Osteocyte (in vitro differentiated cells): ENCODE measurements around the gene DMXL1. TPM values are rescaled to one million over a fixed set of nuclear protein-coding genes. Genes with fewer than 3 reads are reported as not detected.

Source experiments
- DNase-seq: peaks from one replicate; pipeline ENCODE4 v3.0.0; 2021; ENCODE audit warnings: mixed read lengths; ENCODE audit not compliant: unreplicated experiment; ENCODE audit errors: extremely low spot score
- H3K27ac Mint-ChIP-seq: one replicate; pipeline ENCODE4 v1.8.0; 2021; ENCODE audit warnings: mild to moderate bottlenecking, mixed read lengths; ENCODE audit not compliant: unreplicated experiment
- H3K27me3 Mint-ChIP-seq: one replicate; pipeline ENCODE4 v1.8.0; 2021; ENCODE audit warnings: mixed read lengths; ENCODE audit not compliant: unreplicated experiment
- H3K36me3 Mint-ChIP-seq: one replicate; pipeline ENCODE4 v1.8.0; 2021; ENCODE audit warnings: mixed read lengths; ENCODE audit not compliant: unreplicated experiment
- H3K4me1 Mint-ChIP-seq: one replicate; pipeline ENCODE4 v1.8.0; 2021; ENCODE audit warnings: mixed read lengths; ENCODE audit not compliant: unreplicated experiment
- H3K4me3 Mint-ChIP-seq: one replicate; pipeline ENCODE4 v1.8.0; 2021; ENCODE audit warnings: mild to moderate bottlenecking, moderate library complexity, mixed read lengths; ENCODE audit not compliant: unreplicated experiment
- H3K9me3 Mint-ChIP-seq: one replicate; pipeline ENCODE4 v1.8.0; 2021; ENCODE audit warnings: mixed read lengths; ENCODE audit not compliant: unreplicated experiment
- long read RNA-seq: library from polyadenylated mRNA; unstranded; transcript quantifications from one replicate; pipeline ENCODE4 v2.0.0, GENCODE V29; 2021
- total RNA-seq: library from RNA; stranded (reverse); gene quantifications from 2 replicates; pipeline ENCODE4 v1.2.1, GENCODE V29; 2021
- TF ChIP-seq, protein P1 (sequence below): fragments of 200-600 bp; sonication (generic); IDR thresholded peaks from 2 replicates; pipeline ENCODE4 v1.5.0; 2021; ENCODE audit warnings: antibody characterized with exemption, mild to moderate bottlenecking, moderate library complexity

DMXL1 gene, protein sequence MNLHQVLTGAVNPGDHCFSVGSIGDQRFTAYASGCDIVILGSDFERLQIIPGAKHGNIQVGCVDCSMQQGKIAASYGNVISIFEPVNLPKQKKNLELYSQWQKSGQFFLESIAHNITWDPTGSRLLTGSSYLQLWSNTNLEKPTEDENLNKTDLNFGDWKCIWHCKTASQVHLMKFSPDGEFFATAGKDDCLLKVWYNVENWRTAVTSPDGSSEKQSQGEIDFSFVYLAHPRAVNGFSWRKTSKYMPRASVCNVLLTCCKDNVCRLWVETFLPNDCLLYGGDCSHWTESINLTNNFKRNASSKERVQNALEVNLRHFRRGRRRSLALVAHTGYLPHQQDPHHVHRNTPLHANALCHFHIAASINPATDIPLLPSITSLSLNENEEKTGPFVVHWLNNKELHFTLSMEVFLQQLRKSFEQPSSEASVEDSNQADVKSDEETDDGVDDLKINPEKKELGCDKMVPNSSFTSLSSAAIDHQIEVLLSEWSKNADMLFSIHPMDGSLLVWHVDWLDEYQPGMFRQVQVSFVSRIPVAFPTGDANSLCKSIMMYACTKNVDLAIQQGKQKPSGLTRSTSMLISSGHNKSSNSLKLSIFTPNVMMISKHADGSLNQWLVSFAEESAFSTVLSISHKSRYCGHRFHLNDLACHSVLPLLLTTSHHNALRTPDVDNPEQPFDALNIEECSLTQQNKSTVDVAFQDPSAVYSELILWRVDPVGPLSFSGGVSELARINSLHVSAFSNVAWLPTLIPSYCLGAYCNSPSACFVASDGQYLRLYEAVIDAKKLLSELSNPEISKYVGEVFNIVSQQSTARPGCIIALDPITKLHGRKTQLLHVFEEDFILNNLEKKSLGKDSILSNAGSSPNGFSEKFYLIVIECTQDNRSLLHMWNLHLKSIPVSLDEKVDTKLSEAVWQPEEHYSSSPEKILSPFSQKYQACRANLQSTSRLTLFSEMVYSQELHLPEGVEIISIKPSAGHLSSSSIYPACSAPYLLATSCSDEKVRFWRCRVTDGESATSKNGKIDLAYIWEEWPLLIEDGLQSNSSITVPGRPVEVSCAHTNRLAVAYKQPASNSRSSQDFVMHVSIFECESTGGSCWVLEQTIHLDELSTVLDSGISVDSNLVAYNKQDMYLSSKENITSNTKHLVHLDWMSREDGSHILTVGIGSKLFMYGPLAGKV (N-terminal part only)
- total RNA-seq: 37.3 and 38.2 TPM in 2 replicates
- long read RNA-seq, partial matches to known transcripts: 18 of 21 reads
- long read RNA-seq, other reads (novel, unspliced or antisense): 3 of 21 reads

GRCh38 chr5:119070828-119071560 lies at the start of gene DMXL1:
Gene DMXL1, plus strand, starts transcription at chr5:119071087. Its CDS starts 483 bp downstream, at chr5:119071570.
- H3K4me1 Mint-ChIP-seq: peaks cover 32% of the 10 kb centered on the region
- no peaks in the 10 kb centered on the region for H3K27me3 Mint-ChIP-seq
- TF ChIP-seq, protein P1, sequence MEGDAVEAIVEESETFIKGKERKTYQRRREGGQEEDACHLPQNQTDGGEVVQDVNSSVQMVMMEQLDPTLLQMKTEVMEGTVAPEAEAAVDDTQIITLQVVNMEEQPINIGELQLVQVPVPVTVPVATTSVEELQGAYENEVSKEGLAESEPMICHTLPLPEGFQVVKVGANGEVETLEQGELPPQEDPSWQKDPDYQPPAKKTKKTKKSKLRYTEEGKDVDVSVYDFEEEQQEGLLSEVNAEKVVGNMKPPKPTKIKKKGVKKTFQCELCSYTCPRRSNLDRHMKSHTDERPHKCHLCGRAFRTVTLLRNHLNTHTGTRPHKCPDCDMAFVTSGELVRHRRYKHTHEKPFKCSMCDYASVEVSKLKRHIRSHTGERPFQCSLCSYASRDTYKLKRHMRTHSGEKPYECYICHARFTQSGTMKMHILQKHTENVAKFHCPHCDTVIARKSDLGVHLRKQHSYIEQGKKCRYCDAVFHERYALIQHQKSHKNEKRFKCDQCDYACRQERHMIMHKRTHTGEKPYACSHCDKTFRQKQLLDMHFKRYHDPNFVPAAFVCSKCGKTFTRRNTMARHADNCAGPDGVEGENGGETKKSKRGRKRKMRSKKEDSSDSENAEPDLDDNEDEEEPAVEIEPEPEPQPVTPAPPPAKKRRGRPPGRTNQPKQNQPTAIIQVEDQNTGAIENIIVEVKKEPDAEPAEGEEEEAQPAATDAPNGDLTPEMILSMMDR: no peak
- peak within 1 kb of the TSS; percentile 85 for H3K4me3 Mint-ChIP-seq
- peak; percentile 99 for DNase-seq
- peak within 1 kb of the TSS; percentile 92 for H3K27ac Mint-ChIP-seq
- H3K36me3 Mint-ChIP-seq: peaks cover 2% of the 10 kb centered on the region
- no peaks in the 10 kb centered on the region for H3K9me3 Mint-ChIP-seq

- Mint-ChIP-seq H3K27ac (no peak overlapping the region), H3K4me3 (no peak overlapping the region), H3K4me1 (peaks cover 3% of the 10 kb centered on the region), H3K36me3 (no peaks in the 10 kb centered on the region), H3K27me3 (no peaks in the 10 kb centered on the region), H3K9me3 (peaks cover 4% of the 10 kb centered on the region)
- TF ChIP-seq, protein P1: no peak
- no peak for DNase-seq
These were observed 49.6 kb upstream of the DMXL1 start for GRCh38 chr5:119021149-119021732.

DNA sequence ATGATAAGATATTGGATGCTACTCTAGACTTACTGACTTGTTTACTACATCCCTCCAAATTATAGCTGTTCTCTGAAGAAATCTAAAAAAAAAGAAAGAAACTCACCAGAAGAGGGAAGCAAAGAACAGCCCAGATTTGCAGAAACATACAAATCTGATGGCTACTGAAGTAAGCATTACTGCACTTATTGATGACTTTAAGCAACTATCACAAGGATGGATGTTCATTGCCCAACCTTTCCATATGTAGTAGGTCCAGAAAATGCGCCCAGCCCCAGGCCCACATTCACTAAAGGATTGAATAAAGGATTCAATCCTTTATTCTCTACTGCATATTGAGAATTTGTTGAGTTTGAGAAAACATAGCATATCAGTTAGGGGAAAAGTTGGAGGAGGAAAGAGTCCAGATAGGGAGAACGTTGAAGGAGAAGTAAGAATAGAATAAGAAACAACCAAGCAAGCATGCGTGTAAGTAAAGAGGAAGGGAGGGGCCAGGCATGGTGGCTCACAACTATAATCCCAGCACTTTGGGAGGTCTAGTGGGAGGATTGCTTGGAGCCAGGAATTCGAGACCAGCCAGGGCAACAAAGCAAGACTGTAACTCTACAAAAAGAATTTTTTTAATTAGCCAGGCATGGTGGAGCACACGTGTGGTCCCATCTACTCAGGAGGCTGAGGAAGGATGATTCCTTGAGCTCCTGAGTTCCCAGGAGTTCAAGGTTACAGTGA lies 48.7 kb upstream of the DMXL1 start:
- Mint-ChIP-seq H3K9me3 (peaks cover 4% of the 10 kb centered on the region), H3K4me3 (no peak overlapping the region), H3K27ac (no peak overlapping the region), H3K27me3 (no peaks in the 10 kb centered on the region), H3K36me3 (no peaks in the 10 kb centered on the region), H3K4me1 (peaks cover 3% of the 10 kb centered on the region)
- TF ChIP-seq, protein P1: peak; percentile 68
- no peak for DNase-seq

DNA sequence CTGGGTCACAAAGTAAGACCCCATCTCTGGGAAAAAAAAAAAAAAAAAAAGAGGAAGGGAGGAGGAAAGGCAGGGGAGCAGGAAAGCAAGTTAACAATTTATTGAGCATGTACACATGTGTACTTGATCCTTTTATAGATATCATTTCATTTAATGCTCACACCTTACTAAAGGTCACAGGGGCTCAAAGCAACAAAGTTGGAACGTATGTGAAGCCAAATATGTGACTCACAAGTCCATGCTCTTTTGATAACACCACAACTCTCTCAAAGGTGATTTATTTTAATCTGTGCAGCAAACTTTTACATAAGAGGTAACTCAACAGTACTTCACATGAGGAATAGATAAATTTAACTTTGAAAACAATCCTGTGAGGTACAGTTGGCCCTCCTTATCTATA lies 48.1 kb upstream of the DMXL1 start:
- H3K4me1 Mint-ChIP-seq: peaks cover 3% of the 10 kb centered on the region
- H3K27ac Mint-ChIP-seq: no peak overlapping the region
- H3K36me3 Mint-ChIP-seq: no peaks in the 10 kb centered on the region
- H3K9me3 Mint-ChIP-seq: peaks cover 4% of the 10 kb centered on the region
- no peak overlapping the region for H3K4me3 Mint-ChIP-seq
- TF ChIP-seq, protein P1: no peak
- no peaks in the 10 kb centered on the region for H3K27me3 Mint-ChIP-seq
- DNase-seq: no peak
